SH-SY5Y (cell line): ENCODE data around the gene MIS18A.

ENCODE experiments used
- GATA2 ChIP-seq: IDR thresholded peaks from 2 replicates; pipeline ENCODE4 v1.6.1; 2011; ENCODE audit warnings: mild to moderate bottlenecking, low read depth, low read length
- GATA3 ChIP-seq: IDR thresholded peaks from 2 replicates; pipeline ENCODE4 v1.6.1; 2011; ENCODE audit warnings: low read depth, mild to moderate bottlenecking, low read length, moderate library complexity

GRCh38 chr21:32314806-32315205, 36.0 kb upstream of the MIS18A start:
- no peak for TF ChIP-seq GATA3
- no peak for TF ChIP-seq GATA2
